GM12874 (cell line): ENCODE results near the gene TGIF2.

ENCODE experiments used
- TF ChIP-seq, protein P1 (sequence below): IDR thresholded peaks from 2 replicates; pipeline ENCODE4 v1.5.1; 2011; ENCODE audit warnings: low read depth, mild to moderate bottlenecking, control low read depth, low read length, moderate library complexity; ENCODE audit not compliant: insufficient read depth

The TGIF2 gene

DNA sequence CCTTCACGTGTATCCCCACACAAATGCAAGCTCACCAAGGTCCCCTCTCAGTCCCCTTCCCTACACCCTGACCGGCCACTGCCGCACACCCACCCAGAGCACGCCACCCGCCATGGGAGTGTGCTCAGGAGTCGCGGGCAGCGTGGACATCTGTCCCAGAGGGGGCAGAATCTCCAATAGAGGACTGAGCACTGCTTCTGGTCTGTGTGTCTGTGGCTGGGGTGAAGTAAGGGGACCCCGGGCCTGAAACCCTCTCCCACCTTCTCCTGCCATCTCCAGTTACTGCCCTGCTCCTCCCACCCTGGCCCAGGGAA, 23.8 kb upstream of the TGIF2 start:
- TF ChIP-seq, protein P1, sequence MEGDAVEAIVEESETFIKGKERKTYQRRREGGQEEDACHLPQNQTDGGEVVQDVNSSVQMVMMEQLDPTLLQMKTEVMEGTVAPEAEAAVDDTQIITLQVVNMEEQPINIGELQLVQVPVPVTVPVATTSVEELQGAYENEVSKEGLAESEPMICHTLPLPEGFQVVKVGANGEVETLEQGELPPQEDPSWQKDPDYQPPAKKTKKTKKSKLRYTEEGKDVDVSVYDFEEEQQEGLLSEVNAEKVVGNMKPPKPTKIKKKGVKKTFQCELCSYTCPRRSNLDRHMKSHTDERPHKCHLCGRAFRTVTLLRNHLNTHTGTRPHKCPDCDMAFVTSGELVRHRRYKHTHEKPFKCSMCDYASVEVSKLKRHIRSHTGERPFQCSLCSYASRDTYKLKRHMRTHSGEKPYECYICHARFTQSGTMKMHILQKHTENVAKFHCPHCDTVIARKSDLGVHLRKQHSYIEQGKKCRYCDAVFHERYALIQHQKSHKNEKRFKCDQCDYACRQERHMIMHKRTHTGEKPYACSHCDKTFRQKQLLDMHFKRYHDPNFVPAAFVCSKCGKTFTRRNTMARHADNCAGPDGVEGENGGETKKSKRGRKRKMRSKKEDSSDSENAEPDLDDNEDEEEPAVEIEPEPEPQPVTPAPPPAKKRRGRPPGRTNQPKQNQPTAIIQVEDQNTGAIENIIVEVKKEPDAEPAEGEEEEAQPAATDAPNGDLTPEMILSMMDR, result no peak

DNA sequence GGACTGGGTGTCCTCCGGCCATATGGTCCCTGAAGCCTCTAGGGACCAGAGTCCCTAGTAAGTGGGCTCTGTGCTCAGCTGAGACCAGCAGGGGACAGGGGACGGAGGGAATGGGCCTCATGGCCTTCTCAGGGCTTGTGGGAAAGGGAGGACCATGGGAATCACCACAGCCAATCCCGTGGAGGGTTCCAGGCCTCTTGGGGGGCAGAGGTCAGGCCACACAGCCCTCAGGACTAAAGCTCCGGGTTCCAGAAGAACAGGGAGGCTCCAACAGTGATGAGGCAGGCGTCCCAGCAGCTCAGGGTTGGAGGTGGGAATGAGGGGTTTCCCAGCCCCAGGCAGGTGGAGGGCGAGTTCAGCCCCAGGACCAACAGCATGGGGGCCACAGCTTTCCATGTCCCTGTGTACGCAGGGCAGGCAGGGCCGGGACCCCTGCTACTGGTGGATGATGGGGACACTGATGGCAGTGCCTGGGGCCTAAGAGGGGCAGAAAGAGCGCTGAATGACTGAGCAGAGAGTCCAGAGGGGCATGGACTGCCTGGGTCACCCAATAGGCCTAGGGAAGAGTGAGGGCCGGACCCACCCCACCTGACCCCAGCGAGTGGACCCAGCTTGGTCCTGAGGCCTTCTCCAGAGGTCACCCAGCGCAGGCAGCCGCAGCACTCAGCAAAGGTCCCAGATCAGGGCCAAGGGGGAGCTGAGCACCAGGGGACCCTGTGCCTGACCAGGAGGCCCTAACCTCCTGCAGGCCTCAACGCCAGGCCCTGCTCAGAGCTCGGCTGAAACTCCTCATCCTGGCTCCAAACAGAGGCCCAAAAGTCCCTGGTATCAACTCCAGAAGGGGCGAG, 23.2 kb upstream of the TGIF2 start:
- TF ChIP-seq, protein P1, result no peak

DNA sequence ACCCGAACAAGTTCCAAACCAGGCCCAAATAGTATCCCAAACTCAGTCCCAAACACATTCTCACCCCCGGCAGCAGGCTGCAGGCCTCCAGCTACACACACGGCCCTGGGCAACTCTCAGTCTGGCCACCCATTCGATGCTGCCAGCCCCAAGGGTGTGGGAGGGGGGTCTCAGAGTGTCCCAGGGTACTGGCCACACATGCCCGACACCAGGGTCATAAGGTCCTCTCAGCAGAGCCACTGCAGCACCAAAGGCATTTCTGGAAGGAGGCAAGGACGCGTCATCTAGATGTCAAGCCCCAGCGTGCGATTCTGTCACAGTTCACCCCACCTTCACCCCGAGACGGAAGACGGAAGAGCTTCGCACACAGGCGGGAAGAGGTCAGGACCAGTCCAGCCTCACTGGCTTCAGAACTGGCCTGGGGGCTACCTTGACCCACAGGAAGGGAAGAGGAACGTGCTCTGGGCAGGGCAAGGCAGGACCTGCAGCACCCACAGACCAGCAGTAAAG, 22.6 kb upstream of the TGIF2 start:
- TF ChIP-seq, protein P1, result no peak

DNA sequence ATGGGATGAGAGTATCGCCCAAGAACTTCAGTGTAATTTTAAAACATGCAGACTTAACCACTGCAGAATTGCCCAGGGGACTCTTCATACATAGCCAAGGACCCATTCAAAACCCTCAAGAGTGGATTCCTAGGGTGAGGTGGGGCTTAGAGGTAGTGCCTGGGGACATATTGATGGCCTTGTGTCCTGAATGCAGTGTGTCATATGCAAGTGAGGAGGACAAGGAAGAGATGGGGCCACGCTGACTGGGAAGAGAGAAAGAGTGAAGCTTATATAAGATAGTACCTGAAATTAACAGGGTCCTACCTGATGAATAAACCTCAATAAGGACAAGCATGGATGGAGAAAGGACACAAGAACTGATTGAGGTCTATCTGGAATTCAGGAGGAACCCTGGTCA, 18.1 kb upstream of the TGIF2 start:
- TF ChIP-seq, protein P1, result no peak

DNA sequence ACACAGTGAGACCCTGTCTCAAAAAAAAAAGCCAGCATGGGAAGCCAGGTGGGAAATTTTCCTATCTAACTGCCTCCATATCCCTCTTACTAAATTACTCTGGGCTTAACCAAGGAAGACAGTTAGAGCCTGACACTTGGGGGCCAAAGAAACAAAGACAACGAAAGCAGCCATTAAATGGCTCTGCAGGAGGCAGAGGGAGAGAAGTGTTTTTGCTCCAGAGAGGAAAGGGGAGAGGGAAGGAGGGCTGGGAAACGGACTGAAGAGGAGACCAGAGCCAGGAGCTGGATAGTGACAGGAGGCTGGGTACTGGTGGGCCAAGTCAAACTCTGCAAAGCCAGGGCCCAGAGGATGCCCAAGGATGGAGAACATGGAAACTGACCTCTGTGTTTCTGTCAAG, 10.7 kb upstream of the TGIF2 start:
- TF ChIP-seq, protein P1, result no peak

DNA sequence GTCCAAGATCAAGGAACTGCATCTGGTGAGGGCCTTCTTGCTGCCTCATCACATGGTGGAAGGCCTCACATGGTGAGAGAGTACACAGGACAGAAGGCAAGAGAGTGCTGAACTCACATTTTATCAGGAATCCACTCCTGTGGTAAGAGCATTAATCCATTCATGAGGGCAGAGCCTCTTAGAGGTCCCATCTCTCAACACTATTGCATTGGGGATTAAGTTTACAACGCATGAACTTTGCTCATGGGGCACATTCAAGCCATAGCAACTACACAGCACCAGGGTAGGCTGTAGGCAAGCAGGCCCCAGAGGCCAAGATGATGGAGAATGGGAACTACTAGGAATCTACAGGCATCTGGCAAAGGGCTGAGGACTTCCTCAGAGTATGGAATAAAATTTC, 10.0 kb upstream of the TGIF2 start:
- TF ChIP-seq, protein P1, result no peak

DNA sequence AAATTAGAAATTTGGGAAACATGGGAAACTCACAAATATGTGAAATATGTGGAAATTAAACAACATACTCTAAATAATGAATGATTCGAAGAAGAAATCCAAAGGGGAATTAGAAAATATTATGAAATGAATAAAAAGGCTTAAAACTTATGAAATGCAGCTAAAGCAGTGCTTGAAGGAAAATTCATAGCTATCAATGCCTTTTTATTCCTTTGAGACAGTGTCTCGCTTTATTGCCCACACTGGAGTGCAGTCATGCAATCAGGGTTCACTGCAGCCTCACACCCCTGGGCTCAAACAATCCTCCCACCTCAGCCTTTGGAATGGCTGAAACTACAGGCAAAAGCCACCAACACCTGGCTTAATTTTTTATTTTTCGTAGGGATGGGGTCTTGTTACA, 7.9 kb upstream of the TGIF2 start:
- TF ChIP-seq, protein P1, result no peak
